ENCODE results near the gene C1orf198. TPM values are rescaled to one million over a fixed set of nuclear protein-coding genes. Genes with fewer than 3 reads are reported as not detected.

The C1orf198 gene, protein sequence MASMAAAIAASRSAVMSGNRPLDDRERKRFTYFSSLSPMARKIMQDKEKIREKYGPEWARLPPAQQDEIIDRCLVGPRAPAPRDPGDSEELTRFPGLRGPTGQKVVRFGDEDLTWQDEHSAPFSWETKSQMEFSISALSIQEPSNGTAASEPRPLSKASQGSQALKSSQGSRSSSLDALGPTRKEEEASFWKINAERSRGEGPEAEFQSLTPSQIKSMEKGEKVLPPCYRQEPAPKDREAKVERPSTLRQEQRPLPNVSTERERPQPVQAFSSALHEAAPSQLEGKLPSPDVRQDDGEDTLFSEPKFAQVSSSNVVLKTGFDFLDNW
- 68.4 TPM for total RNA-seq

DNA sequence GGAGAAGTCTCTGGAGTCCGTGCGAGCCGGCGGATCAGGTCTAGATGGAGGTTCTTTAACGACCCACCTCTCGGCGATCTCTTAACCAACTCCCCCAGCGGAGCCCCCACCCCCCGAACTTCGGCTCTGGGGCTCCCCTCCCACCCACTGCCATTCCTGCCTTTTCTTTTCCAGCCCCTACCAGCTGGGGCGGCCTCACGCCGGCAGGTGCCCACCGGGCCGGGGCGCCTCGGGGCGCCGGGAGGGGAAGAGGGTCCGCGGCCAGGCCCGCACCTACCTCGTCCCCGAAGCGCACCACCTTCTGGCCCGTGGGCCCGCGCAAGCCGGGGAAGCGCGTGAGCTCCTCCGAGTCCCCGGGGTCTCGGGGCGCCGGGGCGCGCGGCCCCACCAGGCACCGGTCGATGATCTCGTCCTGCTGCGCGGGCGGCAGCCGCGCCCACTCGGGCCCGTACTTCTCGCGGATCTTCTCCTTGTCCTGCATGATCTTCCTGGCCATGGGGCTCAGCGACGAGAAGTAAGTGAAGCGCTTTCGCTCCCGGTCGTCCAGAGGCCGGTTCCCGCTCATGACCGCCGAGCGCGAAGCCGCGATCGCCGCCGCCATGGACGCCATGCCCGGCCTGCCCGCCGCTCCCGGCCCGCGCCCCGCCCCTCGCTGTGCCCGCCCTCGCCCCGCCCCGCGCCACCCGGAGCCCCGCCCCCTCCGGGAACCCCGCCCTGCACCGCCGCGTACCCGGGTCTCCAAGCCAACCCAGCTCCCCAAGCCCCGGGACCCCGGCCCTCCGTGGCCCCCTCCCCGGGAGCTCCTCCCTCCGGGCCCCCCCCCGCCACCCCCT is at the start of gene C1orf198:
C1orf198 (minus strand) TSS at position 619 of the 833 bp plus-strand sequence; CDS start at position 610, 9 bp downstream.
- DNase-seq: peak; percentile 83

DNA sequence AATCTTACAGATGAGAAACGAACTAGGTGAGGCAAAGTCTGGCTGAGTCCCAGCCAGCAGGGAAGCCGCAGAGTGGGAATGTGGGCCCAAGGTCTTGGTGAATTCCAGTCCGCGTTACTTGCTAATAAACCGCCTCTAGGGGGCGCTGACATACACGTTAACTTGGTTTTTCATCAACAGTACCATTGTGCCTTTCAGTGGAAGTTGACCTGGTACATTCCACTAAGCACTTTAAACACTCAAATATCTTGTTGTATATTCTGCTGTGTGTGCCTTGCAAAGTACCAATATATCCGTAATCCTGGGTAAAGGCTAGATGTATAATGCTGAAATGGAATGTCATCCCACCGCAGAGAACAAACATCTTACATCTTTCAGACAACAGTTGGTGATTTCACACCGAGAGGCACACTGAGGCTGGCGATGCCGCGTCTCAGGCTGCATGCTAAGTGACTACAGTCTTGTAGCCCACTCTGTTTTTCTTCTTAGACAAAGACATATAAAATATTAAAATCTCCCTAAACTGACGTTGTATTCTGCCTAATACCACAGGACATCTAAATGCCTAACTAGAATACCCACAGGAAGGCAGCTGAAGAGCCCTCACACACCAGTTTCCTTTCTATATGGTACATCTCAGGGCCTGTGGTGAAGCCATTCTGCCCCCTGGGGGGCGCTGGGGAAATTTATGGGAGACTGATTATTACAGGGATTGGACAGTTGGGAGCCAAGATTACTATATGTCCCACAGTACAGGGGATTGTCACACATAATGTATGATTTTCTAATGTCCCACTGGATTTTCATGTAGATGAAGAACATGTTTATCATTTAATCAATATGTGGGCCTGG is 49.2 kb upstream of the C1orf198 start:
- DNase-seq: peak; percentile 83

DNA sequence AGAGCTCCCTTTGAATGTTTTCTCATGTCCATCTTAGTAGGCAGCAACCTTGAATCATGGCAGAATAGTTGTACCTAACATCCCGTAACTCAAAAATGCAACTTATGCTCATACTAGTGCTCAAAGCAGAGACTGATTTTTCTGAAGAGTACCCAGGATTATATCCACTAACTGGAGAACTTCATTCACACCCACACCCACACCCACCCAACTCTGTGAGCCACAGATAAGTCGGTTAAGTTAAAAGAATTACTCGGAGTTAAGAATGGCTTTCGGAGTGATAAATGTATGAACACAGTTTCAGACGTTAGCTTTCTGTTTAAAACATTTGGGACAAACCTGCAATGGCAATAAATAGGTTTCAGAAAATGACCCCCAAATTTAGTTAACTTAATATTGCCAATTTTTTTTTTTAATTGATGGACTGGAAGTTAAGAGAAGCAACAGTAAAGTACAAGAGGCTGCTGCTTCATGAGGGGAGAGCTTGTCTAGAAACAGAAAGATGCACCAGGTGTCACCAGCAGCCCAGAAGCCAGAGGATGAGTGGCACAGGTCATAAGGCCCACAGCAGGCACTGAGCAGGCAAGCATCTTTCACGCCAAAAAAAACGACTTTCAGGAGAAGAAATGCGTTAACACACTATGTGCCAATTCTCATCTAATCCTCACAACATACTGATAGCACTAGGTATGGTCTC is 48.4 kb upstream of the C1orf198 start:
- DNase-seq: no peak

DNA sequence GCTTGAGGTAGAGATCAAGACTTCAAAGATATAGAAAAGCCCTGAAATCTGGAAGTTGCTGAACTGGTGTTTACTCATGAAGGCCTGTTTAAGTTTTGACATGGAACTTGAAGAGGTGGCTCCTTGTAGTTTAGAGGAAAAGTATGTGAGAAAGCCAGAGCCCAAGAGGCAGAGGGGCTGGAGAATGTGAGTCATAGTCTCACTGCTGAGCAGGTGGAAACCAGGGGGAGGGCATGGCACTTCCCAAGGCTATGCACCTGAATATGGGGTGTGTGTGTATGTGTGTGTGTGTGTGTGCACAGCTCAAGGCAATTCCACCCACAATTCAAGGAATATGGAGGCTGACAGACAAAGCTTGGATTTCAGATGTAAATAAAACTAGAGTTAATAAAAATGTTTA is 46.8 kb upstream of the C1orf198 start:
- DNase-seq: no peak

GRCh38 chr1:230913496-230913895 is 45.2 kb upstream of the C1orf198 start:
- no peak for DNase-seq

- DNase-seq: no peak
These were observed 42.4 kb upstream of the C1orf198 start for GRCh38 chr1:230910755-230911117.

DNA sequence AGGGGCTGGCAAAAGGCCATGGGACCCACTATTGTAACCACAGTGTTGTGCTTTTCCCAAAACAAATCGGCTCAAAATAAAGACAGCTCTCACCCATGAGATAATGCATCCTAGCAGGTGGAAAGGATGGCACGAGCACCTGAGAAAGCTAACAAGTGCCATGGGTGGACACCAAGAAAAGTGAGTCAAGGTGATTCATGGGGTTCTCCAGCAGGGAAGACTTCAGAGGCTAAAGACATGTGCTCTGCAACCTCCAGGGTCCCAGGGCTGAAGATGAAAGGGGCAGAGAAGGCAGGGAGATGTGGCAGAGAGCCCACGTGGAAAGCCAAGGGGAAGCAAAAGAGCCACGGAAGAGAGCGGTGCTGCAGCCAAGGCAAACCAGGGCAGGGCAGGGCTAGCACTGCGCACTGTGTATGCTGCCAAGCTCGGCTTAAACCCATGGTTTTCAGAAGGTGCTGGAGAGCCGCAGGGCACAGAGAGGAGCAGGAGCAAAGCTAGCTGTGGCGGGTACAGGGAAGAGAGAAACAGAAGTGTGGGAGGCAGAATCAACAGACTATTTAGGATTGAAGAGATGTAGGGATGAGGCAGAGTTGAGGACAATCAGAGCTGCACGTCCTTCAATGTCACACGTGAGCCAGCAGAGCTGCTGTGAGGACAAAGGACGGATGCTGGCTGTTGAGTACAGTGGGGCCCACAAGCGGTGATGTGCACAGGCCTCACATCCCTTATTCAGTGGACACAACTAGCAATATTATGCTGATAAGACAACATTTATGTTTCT is 41.8 kb upstream of the C1orf198 start:
- no peak for DNase-seq

- DNase-seq: no peak
These were observed 39.3 kb upstream of the C1orf198 start for GRCh38 chr1:230907472-230908205.

- DNase-seq: no peak
These were observed 37.9 kb upstream of the C1orf198 start for GRCh38 chr1:230906226-230906625.

GRCh38 chr1:230905733-230906132 is 37.4 kb upstream of the C1orf198 start:
- no peak for DNase-seq

GRCh38 chr1:230902349-230902923 is 34.1 kb upstream of the C1orf198 start:
- DNase-seq: no peak

- peak; percentile 18 for DNase-seq
These were observed 33.4 kb upstream of the C1orf198 start for GRCh38 chr1:230901671-230902070.

DNA sequence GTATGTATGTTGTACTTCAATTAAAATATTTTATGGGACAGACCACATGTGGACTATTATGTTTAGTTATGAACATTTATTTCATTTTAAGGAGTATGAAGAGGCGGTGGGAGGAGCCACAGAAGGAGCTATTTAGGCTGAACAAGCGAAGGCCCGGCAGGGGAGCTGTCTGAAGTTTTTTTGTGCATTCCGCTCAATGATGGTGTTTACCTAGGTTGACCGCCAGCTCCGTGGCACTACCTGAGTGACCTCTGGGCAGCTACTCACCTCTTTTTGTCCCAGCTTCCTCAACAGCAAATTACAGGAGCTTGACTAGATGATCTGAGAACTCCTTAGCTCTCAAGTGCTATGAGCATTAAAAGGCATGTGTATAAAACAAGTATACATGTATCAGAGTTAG is 32.7 kb upstream of the C1orf198 start:
- no peak for DNase-seq

GRCh38 chr1:230899841-230900251 is 31.5 kb upstream of the C1orf198 start:
- no peak for DNase-seq

GRCh38 chr1:230898748-230899147 is 30.4 kb upstream of the C1orf198 start:
- DNase-seq: no peak

- DNase-seq: no peak
These were observed 29.8 kb upstream of the C1orf198 start for GRCh38 chr1:230898144-230898543.

GRCh38 chr1:230896779-230897178 is 28.5 kb upstream of the C1orf198 start:
- DNase-seq: peak; percentile 91

DNA sequence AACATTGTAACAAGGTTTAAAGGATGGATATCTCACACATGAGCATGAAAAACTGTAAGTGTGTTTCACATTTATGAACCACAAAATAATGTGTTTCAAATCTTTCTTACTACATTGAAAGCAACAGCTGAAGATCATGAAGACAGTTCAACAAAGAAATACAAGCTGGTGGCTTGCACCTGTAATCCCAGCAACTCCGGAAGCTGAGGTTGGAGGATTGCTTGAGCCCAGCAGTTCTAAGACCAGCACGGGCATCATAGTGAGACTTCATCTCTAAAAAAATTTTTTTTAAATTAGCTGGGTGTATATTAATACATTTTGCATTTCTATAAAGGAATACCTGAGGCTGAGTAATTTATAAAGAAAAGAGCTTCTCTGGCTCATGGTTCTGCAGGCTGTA is 27.1 kb upstream of the C1orf198 start:
- DNase-seq: no peak

- DNase-seq: no peak
These were observed 26.3 kb upstream of the C1orf198 start for GRCh38 chr1:230894664-230895063.

DNA sequence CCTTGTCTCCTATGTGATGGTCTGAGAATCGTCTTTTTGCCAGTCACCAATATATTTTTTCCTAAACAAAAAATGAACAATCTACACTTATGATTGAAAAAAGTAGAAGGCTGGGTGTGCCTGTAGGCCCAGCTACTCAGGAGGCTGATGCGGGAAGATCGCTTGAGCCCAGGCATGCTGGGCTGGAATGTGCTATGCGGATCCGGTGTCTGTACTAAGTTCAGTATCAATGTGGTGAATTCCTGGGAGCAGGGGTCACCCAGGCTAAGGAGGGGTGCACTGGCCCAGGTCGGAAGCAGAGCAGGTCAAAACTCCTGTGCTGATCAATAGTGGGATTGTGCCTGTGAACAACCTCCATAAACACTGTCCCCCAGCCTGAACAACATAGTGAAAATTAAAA is 25.7 kb upstream of the C1orf198 start:
- DNase-seq: no peak

All from tongue (tissue), 2 donors.